Osteoblast (primary cell): ENCODE data around the gene KBTBD4. TPM values are rescaled to one million over a fixed set of nuclear protein-coding genes. Genes with fewer than 3 reads are reported as not detected.

ENCODE experiments used
- DNase-seq: peaks from one replicate; pipeline ENCODE4 v3.0.0; 2011; ENCODE audit warnings: low spot score, mixed read lengths; ENCODE audit not compliant: insufficient read length; ENCODE audit errors: missing footprints
- H2AFZ ChIP-seq: 2 replicates; pipeline ENCODE4 v1.6.0; 2011; ENCODE audit warnings: mild to moderate bottlenecking, low read length
- H3K27ac ChIP-seq: 2 replicates; pipeline ENCODE4 v1.5.1; 2011; ENCODE audit warnings: mild to moderate bottlenecking, low read depth, low read length, moderate library complexity
- H3K27me3 ChIP-seq: 2 replicates; pipeline ENCODE4 v1.6.0; 2012; ENCODE audit warnings: mild to moderate bottlenecking, control low read depth, inconsistent platforms, low read length, moderate library complexity; ENCODE audit not compliant: insufficient read depth
- H3K36me3 ChIP-seq: 2 replicates; pipeline ENCODE4 v1.5.1; 2011; ENCODE audit warnings: mild to moderate bottlenecking, low read length, control low read depth, moderate library complexity; ENCODE audit not compliant: insufficient read depth
- H3K4me1 ChIP-seq: 2 replicates; pipeline ENCODE4 v1.5.1; 2011; ENCODE audit warnings: mild to moderate bottlenecking, low read length, control low read depth, moderate library complexity; ENCODE audit not compliant: insufficient read depth
- H3K4me2 ChIP-seq: 2 replicates; pipeline ENCODE4 v1.6.0; 2011; ENCODE audit warnings: mild to moderate bottlenecking, low read length; ENCODE audit not compliant: insufficient read depth
- H3K4me3 ChIP-seq: fragments of 200-600 bp; sonication (generic); 3 replicates; pipeline ENCODE4 v1.5.1; 2012; ENCODE audit warnings: mild to moderate bottlenecking, low read length, inconsistent platforms; ENCODE audit not compliant: insufficient read depth
- H3K79me2 ChIP-seq: 2 replicates; pipeline ENCODE4 v1.6.0; 2012; ENCODE audit warnings: mild to moderate bottlenecking, low read length, control low read depth, inconsistent platforms; ENCODE audit not compliant: insufficient read depth
- H3K9me3 ChIP-seq: 2 replicates; pipeline ENCODE4 v1.5.1; 2011; ENCODE audit warnings: low read depth, low read length, control low read depth
- H4K20me1 ChIP-seq: 2 replicates; pipeline ENCODE4 v1.6.0; 2012; ENCODE audit warnings: mild to moderate bottlenecking, low read length, control low read depth; ENCODE audit not compliant: insufficient read depth
- total RNA-seq: library from RNA; depleted of rRNA; stranded (reverse); fragments of >200 nt; gene quantifications from 2 replicates; pipeline ENCODE4 v1.2.3, GENCODE V29; 2012
- TF ChIP-seq, protein P1 (sequence below): IDR thresholded peaks from 2 replicates; pipeline ENCODE4 v1.5.1; 2011; ENCODE audit warnings: mild to moderate bottlenecking, low read depth, low read length, moderate library complexity; ENCODE audit errors: extremely low read depth

Gene KBTBD4
- total RNA-seq, 1 donor, result 26.8 TPM

DNA sequence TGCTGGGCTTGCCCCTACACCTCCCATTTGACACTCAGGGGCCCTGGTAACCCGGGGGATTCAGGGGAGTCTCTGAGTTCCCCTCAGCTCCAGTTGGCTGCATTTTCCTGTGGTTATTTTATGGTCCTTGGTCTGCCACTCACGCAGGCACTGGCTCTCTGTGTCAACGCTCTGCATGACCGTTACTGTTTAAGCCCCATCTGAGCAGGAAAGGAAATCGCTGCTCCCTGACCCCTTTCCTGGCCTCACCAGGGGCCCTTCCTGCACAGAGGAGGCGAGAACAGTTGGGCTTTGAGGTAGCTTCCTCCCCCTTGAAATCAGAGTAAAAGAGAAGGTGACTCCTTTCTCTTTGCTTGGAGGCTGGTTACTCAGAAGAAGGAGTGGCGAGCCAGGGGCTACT lies 13.0 kb upstream of the KBTBD4 start:
- no peak overlapping the region for H3K4me3 ChIP-seq
- no peak overlapping the region for H2AFZ ChIP-seq
- H3K4me1 ChIP-seq, result no peaks in the 10 kb centered on the region
- TF ChIP-seq, protein P1, sequence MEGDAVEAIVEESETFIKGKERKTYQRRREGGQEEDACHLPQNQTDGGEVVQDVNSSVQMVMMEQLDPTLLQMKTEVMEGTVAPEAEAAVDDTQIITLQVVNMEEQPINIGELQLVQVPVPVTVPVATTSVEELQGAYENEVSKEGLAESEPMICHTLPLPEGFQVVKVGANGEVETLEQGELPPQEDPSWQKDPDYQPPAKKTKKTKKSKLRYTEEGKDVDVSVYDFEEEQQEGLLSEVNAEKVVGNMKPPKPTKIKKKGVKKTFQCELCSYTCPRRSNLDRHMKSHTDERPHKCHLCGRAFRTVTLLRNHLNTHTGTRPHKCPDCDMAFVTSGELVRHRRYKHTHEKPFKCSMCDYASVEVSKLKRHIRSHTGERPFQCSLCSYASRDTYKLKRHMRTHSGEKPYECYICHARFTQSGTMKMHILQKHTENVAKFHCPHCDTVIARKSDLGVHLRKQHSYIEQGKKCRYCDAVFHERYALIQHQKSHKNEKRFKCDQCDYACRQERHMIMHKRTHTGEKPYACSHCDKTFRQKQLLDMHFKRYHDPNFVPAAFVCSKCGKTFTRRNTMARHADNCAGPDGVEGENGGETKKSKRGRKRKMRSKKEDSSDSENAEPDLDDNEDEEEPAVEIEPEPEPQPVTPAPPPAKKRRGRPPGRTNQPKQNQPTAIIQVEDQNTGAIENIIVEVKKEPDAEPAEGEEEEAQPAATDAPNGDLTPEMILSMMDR, result no peak
- DNase-seq, result peak; percentile 78
- no peaks in the 10 kb centered on the region for H3K36me3 ChIP-seq
- H3K9me3 ChIP-seq, result no peaks in the 10 kb centered on the region
- peaks cover 4% of the 10 kb centered on the region for H4K20me1 ChIP-seq
- no peak overlapping the region for H3K27ac ChIP-seq
- H3K4me2 ChIP-seq, result no peak overlapping the region
- H3K27me3 ChIP-seq, result peaks cover 55% of the 10 kb centered on the region
- H3K79me2 ChIP-seq, result no peaks in the 10 kb centered on the region

DNA sequence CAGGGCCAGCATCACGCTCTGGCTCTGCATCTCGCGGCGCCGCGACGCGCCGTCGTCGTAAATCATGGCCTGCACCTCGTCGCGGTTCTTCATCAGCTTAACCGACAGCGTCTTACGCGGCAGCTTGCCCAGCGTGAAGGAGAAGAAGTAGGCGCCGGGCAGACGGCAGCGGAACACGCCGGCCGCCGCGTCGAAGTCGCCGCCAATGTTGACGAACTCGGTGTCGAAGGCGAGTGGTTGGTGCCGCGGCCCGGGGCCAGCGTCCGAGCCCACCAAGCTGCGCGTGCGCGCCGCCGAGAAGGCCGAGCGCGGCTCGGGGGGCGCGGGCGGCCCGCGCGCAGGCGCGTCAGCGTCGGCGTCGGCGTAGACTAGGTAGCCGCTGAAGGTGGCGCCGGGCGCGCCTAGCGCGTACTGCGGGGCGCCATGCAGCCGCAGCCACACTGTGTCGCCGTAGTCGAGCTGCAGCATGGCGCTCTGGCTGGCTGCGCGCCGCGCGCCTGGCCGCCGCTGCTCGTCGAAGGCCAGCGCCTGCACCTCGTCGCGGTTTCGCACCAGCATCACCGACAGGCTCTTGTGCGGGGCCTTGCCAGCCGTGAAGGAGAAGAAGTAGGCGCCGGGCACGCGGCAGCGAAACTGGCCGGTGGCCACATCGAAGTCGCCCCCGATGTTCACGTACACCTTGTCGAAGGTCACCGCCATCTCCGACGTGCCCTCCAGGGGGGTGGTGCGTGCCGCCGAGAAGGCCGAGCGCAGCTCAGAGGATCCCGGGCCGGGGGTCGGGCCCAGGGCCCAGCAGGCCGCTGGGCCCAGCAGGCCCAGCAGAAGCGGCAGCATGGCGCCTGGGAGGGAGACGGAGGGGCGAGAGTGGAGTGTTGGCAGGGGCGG lies 11.4 kb upstream of the KBTBD4 start:
- Histone ChIP-seq H3K4me3 (peak overlapping the region; percentile 42), H3K27ac (no peak overlapping the region), H4K20me1 (peaks cover 4% of the 10 kb centered on the region), H3K4me2 (peak overlapping the region; percentile 33), H3K4me1 (no peaks in the 10 kb centered on the region), H3K36me3 (no peaks in the 10 kb centered on the region), H2AFZ (peak overlapping the region; percentile 71), H3K27me3 (peaks cover 47% of the 10 kb centered on the region), H3K9me3 (no peaks in the 10 kb centered on the region), H3K79me2 (no peaks in the 10 kb centered on the region)
- TF ChIP-seq, protein P1, result no peak
- peak; percentile 83 for DNase-seq

DNA sequence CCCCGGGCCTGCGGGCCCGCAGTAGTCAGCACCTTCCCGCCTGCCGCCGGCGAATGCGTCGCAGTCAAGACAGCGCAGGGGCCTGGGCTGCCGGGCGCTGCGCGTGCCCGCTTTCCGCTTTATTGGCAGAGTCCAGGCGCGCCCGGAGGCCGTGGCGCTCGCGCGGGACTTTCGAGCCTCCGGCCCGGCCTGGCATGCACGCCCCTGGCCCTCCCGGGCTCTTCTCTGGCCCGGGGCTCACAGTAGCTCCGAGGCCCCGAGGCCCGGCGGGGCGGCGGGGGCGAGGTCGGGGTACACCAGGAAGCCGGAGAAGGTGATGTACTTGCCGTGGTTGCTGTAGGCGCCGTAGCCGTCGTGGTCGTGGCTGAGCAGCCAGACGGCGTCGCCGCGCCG lies 10.8 kb upstream of the KBTBD4 start:
- TF ChIP-seq, protein P1, result no peak
- no peak overlapping the region for H3K27ac ChIP-seq
- no peak for DNase-seq
- no peaks in the 10 kb centered on the region for H3K4me1 ChIP-seq
- no peaks in the 10 kb centered on the region for H3K79me2 ChIP-seq
- H3K36me3 ChIP-seq, result no peaks in the 10 kb centered on the region
- peak overlapping the region; percentile 33 for H3K4me2 ChIP-seq
- no peaks in the 10 kb centered on the region for H3K9me3 ChIP-seq
- peaks cover 41% of the 10 kb centered on the region for H3K27me3 ChIP-seq
- H4K20me1 ChIP-seq, result peaks cover 2% of the 10 kb centered on the region
- H3K4me3 ChIP-seq, result peak overlapping the region; percentile 42
- peak overlapping the region; percentile 71 for H2AFZ ChIP-seq

DNA sequence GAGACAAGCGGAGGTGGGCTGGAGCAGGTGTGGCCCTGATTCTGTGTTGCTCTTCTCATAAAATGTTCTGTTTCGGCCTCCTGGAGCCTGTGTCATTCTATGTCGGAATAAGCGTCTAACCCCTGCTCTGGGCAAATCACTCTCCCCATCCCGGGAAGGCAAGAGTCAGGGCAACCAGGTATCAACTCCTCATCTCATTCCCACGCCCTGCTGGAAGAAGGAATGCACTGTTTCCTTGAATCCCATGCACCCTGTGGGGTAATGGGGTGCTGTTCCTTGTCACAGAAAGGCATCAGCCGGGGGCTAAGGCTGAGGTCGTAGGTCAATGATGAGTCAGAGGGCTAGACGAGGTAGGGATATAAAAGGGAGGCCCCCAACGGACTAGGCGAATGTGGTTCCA lies 10.3 kb upstream of the KBTBD4 start:
- Histone ChIP-seq H3K27ac (no peak overlapping the region), H2AFZ (no peak overlapping the region), H3K27me3 (peaks cover 36% of the 10 kb centered on the region)

More for the DNA sequence above, 10.3 kb upstream of the KBTBD4 start:
- H3K4me3 ChIP-seq, result no peak overlapping the region
- no peaks in the 10 kb centered on the region for H3K4me1 ChIP-seq
- DNase-seq, result peak; percentile 52
- no peaks in the 10 kb centered on the region for H3K79me2 ChIP-seq
- H3K4me2 ChIP-seq, result peak overlapping the region; percentile 33
- TF ChIP-seq, protein P1, result no peak
- no peaks in the 10 kb centered on the region for H3K9me3 ChIP-seq
- no peaks in the 10 kb centered on the region for H4K20me1 ChIP-seq
- H3K36me3 ChIP-seq, result peaks cover 3% of the 10 kb centered on the region
